Vagina (tissue), 2 donors: ENCODE data around the gene GALNT9. TPM values are rescaled to one million over a fixed set of nuclear protein-coding genes. Genes with fewer than 3 reads are reported as not detected.
"Not testable (repeated sequence)": the region's sequence is repeated elsewhere in the genome, so short reads cannot be mapped to it uniquely, and the experiment has no call there.

Experiments used
- DNase-seq, 2 donors: peaks; one replicate each; pipeline ENCODE4 v3.0.0-alpha.2; 2017; ENCODE audit errors: extremely low spot score in 2 of 2
- H3K27ac ChIP-seq: fragments of 200-600 bp; sonication (generic); one replicate; pipeline ENCODE4 v1.5.1; 2019
- H3K27me3 ChIP-seq: fragments of 200-600 bp; sonication (generic); one replicate; pipeline ENCODE4 v1.5.1; 2019
- H3K36me3 ChIP-seq, 2 donors: fragments of 200-600 bp; sonication (generic); one replicate each; pipeline ENCODE4 v1.5.1; 2017 to 2019
- H3K4me1 ChIP-seq: fragments of 200-600 bp; sonication (generic); one replicate; pipeline ENCODE4 v1.5.1; 2019
- H3K4me3 ChIP-seq, 2 donors: fragments of 200-600 bp; sonication (generic); 1 replicate in 1 of 2; 2 replicates in 1 of 2; pipeline ENCODE4 v1.5.1; 2016 to 2019
- H3K9me3 ChIP-seq: fragments of 200-600 bp; sonication (generic); one replicate; pipeline ENCODE4 v1.5.1; 2019
- CTCF ChIP-seq, 3 experiments: fragments of 450-650 bp in 2 of 3; fragments of 200-600 bp in 1 of 3; sonication (generic) in 1 of 3; IDR thresholded peaks; one replicate each; pipeline ENCODE4 v1.5.1; 2017 to 2019; ENCODE audit warnings: antibody characterized with exemption in 3 of 3, mild to moderate bottlenecking in 2 of 3, moderate library complexity in 2 of 3
- POLR2A ChIP-seq, 2 donors: fragments of 450-650 bp; IDR thresholded peaks; one replicate each; pipeline ENCODE4 v1.6.1; 2017; ENCODE audit warnings: antibody characterized with exemption in 2 of 2, mild to moderate bottlenecking in 2 of 2, moderate library complexity in 2 of 2
- POLR2AphosphoS5 ChIP-seq, 2 donors: sonication (generic); formaldehyde crosslinking; IDR thresholded peaks; one replicate each; pipeline ENCODE4 v1.9.0; 2017; ENCODE audit warnings: antibody characterized with exemption in 2 of 2, mild to moderate bottlenecking in 2 of 2, low read depth in 1 of 2; ENCODE audit not compliant: insufficient read depth in 1 of 2
- intact Hi-C: fragments of 100-400 bp; cut with DNase I; formaldehyde crosslinking; loops from one replicate; pipeline ENCODE4 v1.15.1; 2023
- total RNA-seq: library from RNA; depleted of rRNA; stranded (reverse); fragments of >200 nt; gene quantifications from one replicate; pipeline ENCODE4 v1.2.3, GENCODE V29; 2016

Gene GALNT9
- total RNA-seq, 1 donor from 2014 or later, result 1.5 TPM

DNA sequence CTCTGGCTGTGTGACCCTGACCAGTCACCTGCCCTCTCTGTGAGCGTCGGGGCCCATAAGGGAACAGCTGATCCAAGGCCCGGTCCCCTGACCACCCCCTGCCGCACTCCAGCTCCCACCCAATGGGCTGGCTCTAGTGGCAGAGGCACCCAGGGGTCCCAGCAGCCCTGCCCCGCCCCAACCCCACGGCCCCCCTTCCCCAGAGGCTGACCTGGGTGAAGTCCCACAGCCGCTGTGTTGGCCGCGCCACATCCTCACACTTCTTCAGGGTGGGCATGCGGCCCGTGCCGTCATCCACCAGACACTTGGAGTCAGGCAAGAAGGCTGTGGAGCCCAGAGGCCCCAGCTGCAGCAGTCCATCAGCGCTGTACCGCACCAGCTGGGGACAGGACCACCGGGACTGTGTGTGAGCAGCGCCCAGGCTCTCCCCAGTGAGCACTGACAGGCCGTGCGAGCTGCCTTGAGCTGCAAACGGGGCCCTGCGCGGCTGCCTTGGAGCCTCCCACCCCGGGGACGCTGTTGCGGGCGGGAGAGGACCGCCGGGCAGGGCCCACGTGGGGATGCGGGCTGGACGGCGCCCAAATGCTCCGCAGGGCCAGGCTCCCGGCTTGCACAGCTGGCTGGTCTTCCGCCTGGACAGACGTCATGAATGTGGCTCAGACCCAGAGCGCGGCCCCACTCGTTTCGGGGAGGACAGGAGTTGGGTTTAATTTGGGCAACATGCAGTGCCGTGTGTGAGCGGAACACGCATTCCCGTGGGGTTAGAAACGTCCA, 131.6 kb downstream of the GALNT9 start:
- TF ChIP-seq CTCF (IDR thresholded peaks at IDR 0.05) (no peak), POLR2A (IDR thresholded peaks at IDR 0.05) (no peak), POLR2AphosphoS5 (IDR thresholded peaks at IDR 0.05; ENCODE audit: insufficient read depth in 1 of 2, low read depth in 1 of 2) (no peak)

GRCh38 chr12:132196873-132197390, 132.5 kb downstream of the GALNT9 start:
- Histone ChIP-seq H3K9me3 (no peaks in the 10 kb centered on the region), H3K4me3 (no peak overlapping the region), H3K27me3 (no peaks in the 10 kb centered on the region), H3K4me1 (no peaks in the 10 kb centered on the region), H3K36me3 (no peaks in the 10 kb centered on the region), H3K27ac (no peak overlapping the region)
- no peak for DNase-seq
- intact Hi-C loops, result no loop called here
- TF ChIP-seq POLR2AphosphoS5 (IDR thresholded peaks at IDR 0.05; ENCODE audit: insufficient read depth in 1 of 2, low read depth in 1 of 2) (no peak), CTCF (IDR thresholded peaks at IDR 0.05) (no peak), POLR2A (IDR thresholded peaks at IDR 0.05) (no peak)

More for the DNA sequence above, 131.6 kb downstream of the GALNT9 start:
- Histone ChIP-seq H3K9me3 (no peaks in the 10 kb centered on the region), H3K4me3 (no peak overlapping the region), H3K27me3 (no peaks in the 10 kb centered on the region), H3K36me3 (no peaks in the 10 kb centered on the region), H3K27ac (no peak overlapping the region), H3K4me1 (no peaks in the 10 kb centered on the region)
- intact Hi-C loops, result no loop called here
- DNase-seq, result no peak

- Histone ChIP-seq H3K9me3 (no peaks in the 10 kb centered on the region), H3K4me1 (peaks cover 4% of the 10 kb centered on the region), H3K4me3 (no peak overlapping the region), H3K27me3 (no peaks in the 10 kb centered on the region), H3K36me3 (no peaks in the 10 kb centered on the region), H3K27ac (no peak overlapping the region)
- no peak for DNase-seq
- TF ChIP-seq POLR2A (IDR thresholded peaks at IDR 0.05) (no peak), CTCF (IDR thresholded peaks at IDR 0.05) (no peak), POLR2AphosphoS5 (IDR thresholded peaks at IDR 0.05; ENCODE audit: insufficient read depth in 1 of 2, low read depth in 1 of 2) (no peak)
- intact Hi-C loops, result no loop called here
Observed at GRCh38 chr12:132196038-132196872, 133.1 kb downstream of the GALNT9 start.

GRCh38 chr12:132195242-132195641, 134.1 kb downstream of the GALNT9 start:
- H3K27ac ChIP-seq, H3K27me3 ChIP-seq, DNase-seq, H3K4me3 ChIP-seq, H3K9me3 ChIP-seq, H3K36me3 ChIP-seq, intact Hi-C loops: not testable (repeated sequence)
- H3K4me1 ChIP-seq, result peaks cover 14% of the 10 kb centered on the region

DNA sequence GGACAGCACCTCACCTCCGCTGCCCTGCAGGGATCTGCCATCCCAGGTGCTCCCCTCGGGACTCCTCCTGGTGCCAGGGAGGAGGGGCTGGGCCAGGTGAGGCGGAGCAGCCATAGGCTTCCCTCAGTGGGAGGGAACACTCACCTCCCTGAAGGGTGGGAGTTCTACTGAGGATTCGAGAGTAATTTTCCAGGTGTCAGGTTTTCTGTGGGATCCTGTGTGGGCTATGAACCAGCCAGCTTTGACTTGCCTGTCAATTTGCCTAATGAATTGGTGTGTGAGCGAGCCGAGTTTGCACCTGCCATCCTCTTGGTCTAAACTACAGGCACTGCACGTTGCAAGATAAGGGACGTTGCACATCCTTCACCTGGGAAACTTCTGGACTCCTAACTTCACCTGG, 134.8 kb downstream of the GALNT9 start:
- Histone ChIP-seq H3K4me3 (no peak overlapping the region), H3K9me3 (no peaks in the 10 kb centered on the region), H3K36me3 (no peaks in the 10 kb centered on the region), H3K27me3 (no peaks in the 10 kb centered on the region), H3K27ac (no peak overlapping the region), H3K4me1 (peaks cover 17% of the 10 kb centered on the region)
- TF ChIP-seq POLR2A (IDR thresholded peaks at IDR 0.05) (no peak), POLR2AphosphoS5 (IDR thresholded peaks at IDR 0.05; ENCODE audit: insufficient read depth in 1 of 2, low read depth in 1 of 2) (no peak), CTCF (IDR thresholded peaks at IDR 0.05) (no peak)
- intact Hi-C loops, result no loop called here
- no peak for DNase-seq
